Choroid plexus epithelial cell (primary cell): ENCODE results near the gene PDE9A.

Experiments
- DNase-seq: peaks from one replicate; pipeline ENCODE4 v3.0.0-alpha.2; 2010; ENCODE audit warnings: low read depth
- H3K4me3 ChIP-seq: 2 replicates; pipeline ENCODE4 v1.5.1; 2011; ENCODE audit warnings: low read depth, mild to moderate bottlenecking, control low read depth, low read length, moderate library complexity
- CTCF ChIP-seq: conservative IDR thresholded peaks from 2 replicates; pipeline ENCODE4 v1.5.1; 2011; ENCODE audit warnings: low read depth, mild to moderate bottlenecking, control low read depth, inconsistent platforms, low read length, moderate library complexity

The PDE9A gene

GRCh38 chr21:42698733-42699132 lies 45.3 kb downstream of the PDE9A start:
- no peak for DNase-seq
- no peak for TF ChIP-seq CTCF
- H3K4me3 ChIP-seq = no peak overlapping the region

GRCh38 chr21:42699196-42699595 lies 45.8 kb downstream of the PDE9A start:
- TF ChIP-seq CTCF = no peak
- DNase-seq = no peak
- H3K4me3 ChIP-seq = no peak overlapping the region

GRCh38 chr21:42701706-42702456 lies 48.5 kb downstream of the PDE9A start:
- DNase-seq = no peak
- H3K4me3 ChIP-seq = no peak overlapping the region
- no peak for TF ChIP-seq CTCF

- TF ChIP-seq CTCF = no peak
- no peak for DNase-seq
- no peak overlapping the region for H3K4me3 ChIP-seq
These were observed 49.3 kb downstream of the PDE9A start for GRCh38 chr21:42702720-42703119.

GRCh38 chr21:42703136-42703908 lies 49.9 kb downstream of the PDE9A start:
- no peak overlapping the region for H3K4me3 ChIP-seq
- no peak for TF ChIP-seq CTCF
- no peak for DNase-seq

GRCh38 chr21:42703965-42704364 lies 50.5 kb downstream of the PDE9A start:
- H3K4me3 ChIP-seq = no peak overlapping the region
- no peak for DNase-seq
- no peak for TF ChIP-seq CTCF
